Natural killer cell (primary cell): ENCODE measurements around the gene MRPS33. TPM values are rescaled to one million over a fixed set of nuclear protein-coding genes. Genes with fewer than 3 reads are reported as not detected.
A peak's percentile ranks its signal among the peaks of the same experiment; 100 is the strongest.

Experiments
- ATAC-seq, 3 donors: fragments of 150-1000 bp in 2 of 3; fragments of 200-7000 bp in 1 of 3; cut with Tn5 transposase; 1 replicate in 1 of 3; 2 replicates in 2 of 3; pipeline ENCODE4 v1.10.0; 2021; ENCODE audit warnings: mild to moderate bottlenecking in 2 of 3, moderate library complexity in 2 of 3
- DNase-seq, 2 donors: peaks; one replicate each; pipeline versions ENCODE4 v3.0.0 to v3.0.0-alpha.2; 2013 to 2021; ENCODE audit warnings: mixed read lengths in 1 of 2
- H3K27ac ChIP-seq: one replicate; pipeline ENCODE4 v1.5.1; 2013; ENCODE audit warnings: mild to moderate bottlenecking, low read length
- H3K27me3 ChIP-seq: one replicate; pipeline ENCODE4 v1.6.1; 2013; ENCODE audit warnings: low read length; ENCODE audit not compliant: control insufficient read depth, insufficient read depth
- H3K36me3 ChIP-seq: one replicate; pipeline ENCODE4 v1.6.1; 2013; ENCODE audit warnings: low read length; ENCODE audit not compliant: control insufficient read depth, insufficient read depth
- H3K4me1 ChIP-seq: one replicate; pipeline ENCODE4 v1.6.1; 2013; ENCODE audit warnings: low read length; ENCODE audit not compliant: control insufficient read depth, insufficient read depth
- H3K4me3 ChIP-seq: one replicate; pipeline ENCODE4 v1.5.1; 2013; ENCODE audit warnings: low read length
- H3K9me3 ChIP-seq: one replicate; pipeline ENCODE4 v1.6.1; 2013; ENCODE audit warnings: low read length; ENCODE audit not compliant: control insufficient read depth, insufficient read depth
- H3K27ac Mint-ChIP-seq, 2 donors: one replicate each; pipeline ENCODE4 v1.8.0; 2022; ENCODE audit warnings: mild to moderate bottlenecking in 2 of 2, mixed read lengths in 2 of 2, moderate library complexity in 1 of 2
- H3K27me3 Mint-ChIP-seq, 2 donors: one replicate each; pipeline ENCODE4 v1.8.0; 2022; ENCODE audit warnings: low read depth in 2 of 2, mixed read lengths in 2 of 2
- H3K36me3 Mint-ChIP-seq: one replicate; pipeline ENCODE4 v1.8.0; 2022; ENCODE audit warnings: mixed read lengths
- H3K4me1 Mint-ChIP-seq, 2 donors: one replicate each; pipeline ENCODE4 v1.8.0; 2022; ENCODE audit warnings: mixed read lengths in 2 of 2
- H3K4me3 Mint-ChIP-seq: one replicate; pipeline ENCODE4 v1.8.0; 2022; ENCODE audit warnings: mild to moderate bottlenecking, moderate library complexity, mixed read lengths
- H3K9me3 Mint-ChIP-seq, 2 donors: one replicate each; pipeline ENCODE4 v1.8.0; 2022; ENCODE audit warnings: mixed read lengths in 2 of 2
- CTCF ChIP-seq: fragments of 200-600 bp; IDR thresholded peaks from one replicate; pipeline ENCODE4 v1.8.0; 2022; ENCODE audit warnings: antibody characterized with exemption
- WGBS: methylation state at CpG from one replicate; pipeline ENCODE4 v1.1.7; 2013; ENCODE audit warnings: missing lambda C conversion rate; ENCODE audit not compliant: insufficient coverage; 5-methylcytosine and 5-hydroxymethylcytosine counted together
- intact Hi-C: fragments of 100-400 bp; cut with micrococcal nuclease; formaldehyde crosslinking; loops from one replicate; pipeline ENCODE4 v1.14.2; 2022
- total RNA-seq, 4 donors: library from RNA; stranded (reverse); fragments of 120-200 nt in 1 of 4; gene quantifications; one replicate each; pipeline versions ENCODE4 v1.2.3 to v1.2.4, GENCODE V29; 2013 to 2022

MRPS33 gene
- total RNA-seq: 10 to 100 TPM; 12.8 to 14.1 (median 13.7) TPM
- total RNA-seq (2013): 38.8 TPM

- peaks cover 9% of the 10 kb centered on the region for H3K27me3 ChIP-seq
- H3K4me3 ChIP-seq: peak within 1 kb of the TSS; percentile 68
- peak; percentile 87 to 98 for DNase-seq
- no peaks in the 10 kb centered on the region for H3K36me3 ChIP-seq
- peaks cover 3% of the 10 kb centered on the region for H3K9me3 ChIP-seq
- H3K27me3 Mint-ChIP-seq: peaks cover 18 to 29% of the 10 kb centered on the region in 2 donors
- peak within 1 kb of the TSS; percentile 99 to 100 for H3K27ac Mint-ChIP-seq
- peak; percentile 94 to 99 (median 95) for ATAC-seq
- H3K36me3 Mint-ChIP-seq: no peaks in the 10 kb centered on the region
- peak within 1 kb of the TSS; percentile 97 for H3K4me3 Mint-ChIP-seq
- WGBS: under 1% methylated on average over 45 of the region's 47 CpGs
- intact Hi-C loops: loop anchor here (1.0 to 10.0 kb wide), 4 partner anchors 90 to 840 kb away; partner anchors contain the start of genes BRAF, KDM7A and NDUFB2
- peak within 1 kb of the TSS; percentile 96 for H3K27ac ChIP-seq
- peak; percentile 51 for TF ChIP-seq CTCF
- peaks cover 42 to 44% of the 10 kb centered on the region in 2 donors for H3K4me1 Mint-ChIP-seq
- H3K4me1 ChIP-seq: peaks cover 11% of the 10 kb centered on the region
- no peaks in the 10 kb centered on the region for H3K9me3 Mint-ChIP-seq
These were observed at the start of gene MRPS33 for GRCh38 chr7:141014524-141015395. MRPS33 (minus strand) TSS chr7:141014952; CDS start chr7:141010633, 4,319 bp downstream.

- TF ChIP-seq CTCF: no peak
- no peaks in the 10 kb centered on the region for H3K27me3 ChIP-seq
- Mint-ChIP-seq H3K9me3 (no peaks in the 10 kb centered on the region), H3K4me1 (peaks cover 13 to 15% of the 10 kb centered on the region in 2 donors), H3K36me3 (no peaks in the 10 kb centered on the region), H3K27ac (no peak overlapping the region), H3K4me3 (no peak overlapping the region), H3K27me3 (peaks cover 0 to 7% of the 10 kb centered on the region in 2 donors)
- H3K4me1 ChIP-seq: peaks cover 9% of the 10 kb centered on the region
- no peak overlapping the region for H3K27ac ChIP-seq
- WGBS: 90% methylated on average over 3 of the region's 3 CpGs
- intact Hi-C loops: no loop called here
- no peak for DNase-seq
- H3K4me3 ChIP-seq: no peak overlapping the region
- ATAC-seq: no peak
- no peaks in the 10 kb centered on the region for H3K36me3 ChIP-seq
- peaks cover 5% of the 10 kb centered on the region for H3K9me3 ChIP-seq
These were observed 43.0 kb upstream of the MRPS33 start for GRCh38 chr7:141057788-141058187.

GRCh38 chr7:141055146-141055545 is 40.4 kb upstream of the MRPS33 start:
- peaks cover 14% of the 10 kb centered on the region for H3K4me1 ChIP-seq
- Mint-ChIP-seq H3K27me3 (peaks cover 0 to 4% of the 10 kb centered on the region in 2 donors), H3K9me3 (no peaks in the 10 kb centered on the region), H3K4me3 (no peak overlapping the region), H3K27ac (no peak overlapping the region), H3K36me3 (no peaks in the 10 kb centered on the region), H3K4me1 (peaks cover 17 to 18% of the 10 kb centered on the region in 2 donors)
- DNase-seq: no peak
- WGBS: 96% methylated on average over 4 of the region's 4 CpGs
- H3K27ac ChIP-seq: no peak overlapping the region
- peaks cover 5% of the 10 kb centered on the region for H3K9me3 ChIP-seq
- TF ChIP-seq CTCF: no peak
- no peak overlapping the region for H3K4me3 ChIP-seq
- no peak for ATAC-seq
- intact Hi-C loops: no loop called here
- H3K36me3 ChIP-seq: no peaks in the 10 kb centered on the region
- H3K27me3 ChIP-seq: no peaks in the 10 kb centered on the region
